Keratinocyte (primary cell): Measurements from ENCODE around the gene RASA3. TPM values are rescaled to one million over a fixed set of nuclear protein-coding genes. Genes with fewer than 3 reads are reported as not detected.

Source experiments
- DNase-seq: peaks from one replicate; pipeline ENCODE4 v3.0.0-alpha.2; 2011; ENCODE audit warnings: low read depth, missing footprints, low spot score
- FAIRE-seq: peaks from 2 replicates; lab custom pipeline; 2011; peaks lifted over from hg19 to GRCh38; lab: Jason Lieb, UNC
- H2AFZ ChIP-seq: 2 replicates; pipeline ENCODE4 v1.6.0; 2012; ENCODE audit warnings: low read length, control low read depth, inconsistent platforms; ENCODE audit not compliant: control insufficient read depth
- H3K27ac ChIP-seq: 2 replicates; pipeline ENCODE4 v1.5.1; 2011; ENCODE audit warnings: low read length; ENCODE audit not compliant: control insufficient read depth, insufficient read depth
- H3K27me3 ChIP-seq: 3 replicates; pipeline ENCODE4 v1.6.0; 2011; ENCODE audit warnings: low read length; ENCODE audit not compliant: control insufficient read depth, insufficient read depth; ENCODE audit errors: extremely low read depth
- H3K36me3 ChIP-seq, 2 experiments: 2 replicates in 1 of 2; 3 replicates in 1 of 2; pipeline ENCODE4 v1.5.1; 2011; ENCODE audit warnings: low read length in 2 of 2, mild to moderate bottlenecking in 1 of 2; ENCODE audit not compliant: control insufficient read depth in 2 of 2, insufficient read depth in 2 of 2; ENCODE audit errors: extremely low read depth in 1 of 2
- H3K4me1 ChIP-seq: 3 replicates; pipeline ENCODE4 v1.5.1; 2011; ENCODE audit warnings: low read length; ENCODE audit not compliant: control insufficient read depth, insufficient read depth; ENCODE audit errors: extremely low read depth
- H3K4me2 ChIP-seq: 3 replicates; pipeline ENCODE4 v1.6.0; 2011; ENCODE audit warnings: low read depth, low read length; ENCODE audit not compliant: control insufficient read depth, insufficient read depth; ENCODE audit errors: extremely low read depth
- H3K4me3 ChIP-seq, 3 experiments: fragments of 200-600 bp in 1 of 3; sonication (generic) in 1 of 3; 2 replicates in 2 of 3; 3 replicates in 1 of 3; pipeline ENCODE4 v1.5.1; 2011 to 2016; ENCODE audit warnings: low read length in 3 of 3, mild to moderate bottlenecking in 3 of 3, control low read depth in 2 of 3, inconsistent platforms in 1 of 3, low read depth in 1 of 3, mixed read lengths in 1 of 3, mixed run types in 1 of 3, moderate library complexity in 1 of 3; ENCODE audit not compliant: control insufficient read depth in 2 of 3, insufficient read depth in 2 of 3; ENCODE audit errors: extremely low read depth in 1 of 3
- H3K79me2 ChIP-seq: 2 replicates; pipeline ENCODE4 v1.6.0; 2012; ENCODE audit warnings: low read length; ENCODE audit not compliant: control insufficient read depth, insufficient read depth
- H3K9ac ChIP-seq: 3 replicates; pipeline ENCODE4 v1.6.0; 2011; ENCODE audit warnings: low read length; ENCODE audit not compliant: control insufficient read depth, insufficient read depth; ENCODE audit errors: extremely low read depth
- H3K9me1 ChIP-seq: 3 replicates; pipeline ENCODE4 v1.6.0; 2011; ENCODE audit warnings: low read length; ENCODE audit not compliant: control insufficient read depth, insufficient read depth; ENCODE audit errors: extremely low read depth
- H3K9me3 ChIP-seq: 2 replicates; pipeline ENCODE4 v1.5.1; 2012; ENCODE audit warnings: low read depth, low read length; ENCODE audit not compliant: control insufficient read depth
- H4K20me1 ChIP-seq: 3 replicates; pipeline ENCODE4 v1.6.0; 2011; ENCODE audit warnings: low read length; ENCODE audit not compliant: control insufficient read depth, insufficient read depth; ENCODE audit errors: extremely low read depth
- EZH2 ChIP-seq: IDR thresholded peaks from one replicate; pipeline ENCODE4 v1.6.1; 2012; ENCODE audit warnings: inconsistent platforms, mild to moderate bottlenecking, low read length, moderate library complexity
- dilution Hi-C: fragments of 300-500 bp; cut with MboI; formaldehyde crosslinking; loops from one replicate; pipeline ENCODE4 v1.7.0; 2020; ENCODE audit warnings: low sequenced_read_pairs; ENCODE audit not compliant: extremely low pct_ligation_motif_present
- polyA plus RNA-seq, 5 experiments: library from polyadenylated mRNA; depleted of rRNA in 3 of 5; stranded (reverse) in 3 of 5; stranded (forward) in 1 of 5; unstranded in 1 of 5; fragments of >200 nt; gene quantifications; 1 replicate in 1 of 5; 2 replicates in 3 of 5; 3 replicates in 1 of 5; pipeline versions ENCODE4 v1.2.1 to v1.2.3, GENCODE V29; 2011 to 2012; ENCODE audit warnings: missing spikeins in 2 of 5, low read depth in 1 of 5, low replicate concordance in 1 of 5
- TF ChIP-seq, protein P1 (sequence below), 3 experiments: IDR thresholded peaks in 1 of 3; conservative IDR thresholded peaks in 1 of 3; optimal IDR thresholded peaks in 1 of 3; 2 replicates in 2 of 3; 3 replicates in 1 of 3; pipeline versions ENCODE3 to v1.5.1; 2011; ENCODE audit warnings: low read length in 3 of 3, mild to moderate bottlenecking in 3 of 3, moderate library complexity in 2 of 3, control low read depth in 1 of 3, inconsistent platforms in 1 of 3; ENCODE audit not compliant: insufficient read depth in 2 of 3; ENCODE audit errors: extremely low read depth in 1 of 3

RASA3 gene
- polyA plus RNA-seq, 1 donor (not counting 4 experiments of a cell fraction or from before 2014, with no cell fraction given): 4.1 TPM

DNA sequence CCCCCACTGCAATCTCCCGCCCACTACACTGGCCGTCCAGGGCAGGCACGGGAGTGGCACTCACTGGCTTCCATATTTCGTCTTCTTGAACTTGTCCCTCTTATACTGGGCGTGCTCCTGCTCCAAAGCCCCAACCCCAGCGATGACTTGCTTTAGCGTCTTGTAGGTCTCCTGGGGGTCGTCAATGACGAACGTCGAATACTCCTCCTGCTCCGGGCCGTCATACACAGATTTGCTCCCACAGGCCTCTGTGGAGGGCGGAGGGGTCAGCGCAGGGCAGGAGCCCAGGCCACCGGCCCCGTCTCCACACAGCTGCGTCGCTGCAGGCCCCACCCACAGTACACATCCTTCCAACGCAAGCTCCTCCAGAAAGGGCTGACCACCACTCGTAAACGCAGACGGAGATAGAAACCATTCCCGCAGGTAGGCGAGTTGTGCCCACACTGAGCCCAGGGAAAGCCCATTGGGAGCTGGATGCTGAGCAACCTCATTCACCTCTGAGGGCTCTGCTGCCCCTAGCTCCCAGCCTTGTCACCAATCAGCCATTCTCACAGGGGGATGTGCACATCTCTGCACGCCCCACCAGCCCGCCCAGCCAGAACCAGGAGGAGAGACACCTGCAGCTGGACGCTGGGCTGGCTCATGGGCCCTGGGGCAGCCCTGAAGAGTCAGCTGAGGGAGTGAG lies 150.7 kb downstream of the RASA3 start:
- Histone ChIP-seq H3K36me3 (no peaks in the 10 kb centered on the region), H3K9me1 (no peaks in the 10 kb centered on the region), H3K4me1 (peaks cover 5% of the 10 kb centered on the region), H3K79me2 (no peaks in the 10 kb centered on the region), H3K27me3 (no peaks in the 10 kb centered on the region), H3K9me3 (no peaks in the 10 kb centered on the region), H2AFZ (no peak overlapping the region), H3K4me3 (no peak overlapping the region), H3K9ac (no peak overlapping the region), H3K4me2 (no peak overlapping the region), H4K20me1 (no peaks in the 10 kb centered on the region), H3K27ac (no peak overlapping the region)
- TF ChIP-seq, protein P1, sequence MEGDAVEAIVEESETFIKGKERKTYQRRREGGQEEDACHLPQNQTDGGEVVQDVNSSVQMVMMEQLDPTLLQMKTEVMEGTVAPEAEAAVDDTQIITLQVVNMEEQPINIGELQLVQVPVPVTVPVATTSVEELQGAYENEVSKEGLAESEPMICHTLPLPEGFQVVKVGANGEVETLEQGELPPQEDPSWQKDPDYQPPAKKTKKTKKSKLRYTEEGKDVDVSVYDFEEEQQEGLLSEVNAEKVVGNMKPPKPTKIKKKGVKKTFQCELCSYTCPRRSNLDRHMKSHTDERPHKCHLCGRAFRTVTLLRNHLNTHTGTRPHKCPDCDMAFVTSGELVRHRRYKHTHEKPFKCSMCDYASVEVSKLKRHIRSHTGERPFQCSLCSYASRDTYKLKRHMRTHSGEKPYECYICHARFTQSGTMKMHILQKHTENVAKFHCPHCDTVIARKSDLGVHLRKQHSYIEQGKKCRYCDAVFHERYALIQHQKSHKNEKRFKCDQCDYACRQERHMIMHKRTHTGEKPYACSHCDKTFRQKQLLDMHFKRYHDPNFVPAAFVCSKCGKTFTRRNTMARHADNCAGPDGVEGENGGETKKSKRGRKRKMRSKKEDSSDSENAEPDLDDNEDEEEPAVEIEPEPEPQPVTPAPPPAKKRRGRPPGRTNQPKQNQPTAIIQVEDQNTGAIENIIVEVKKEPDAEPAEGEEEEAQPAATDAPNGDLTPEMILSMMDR (optimal IDR thresholded peaks at IDR 0.05 in 1 of 3, IDR thresholded peaks at IDR 0.05 in 1 of 3, conservative IDR thresholded peaks at IDR 0.05 in 1 of 3; ENCODE audit: extremely low read depth in 1 of 3, insufficient read depth in 2 of 3, low read length in 3 of 3): no peak
- TF ChIP-seq EZH2: no peak
- dilution Hi-C loops: no loop called here
- FAIRE-seq (no peak), DNase-seq (no peak)

DNA sequence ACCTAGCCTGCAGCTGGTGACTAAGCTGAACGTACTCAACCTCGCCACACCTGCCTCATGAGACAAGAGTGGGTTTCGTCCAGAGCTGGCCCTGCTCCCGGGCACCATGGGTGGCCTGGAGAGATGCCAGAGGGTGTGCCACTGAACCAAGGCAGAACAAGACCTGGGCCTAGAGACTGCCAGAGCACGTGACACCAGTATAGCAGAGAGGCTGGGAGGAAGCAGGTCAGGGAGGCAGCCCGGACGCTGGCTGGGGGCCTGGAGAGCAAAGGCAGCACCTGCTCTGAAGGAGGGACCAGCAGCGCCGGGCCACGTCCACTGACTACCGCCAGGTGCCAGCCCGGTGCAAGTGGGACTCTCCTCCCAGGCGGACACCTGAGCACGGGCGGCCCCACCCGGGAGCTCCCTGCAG lies 151.2 kb downstream of the RASA3 start:
- peak; percentile 48 for FAIRE-seq
- Histone ChIP-seq H3K79me2 (no peaks in the 10 kb centered on the region), H3K4me1 (peaks cover 6% of the 10 kb centered on the region), H3K36me3 (no peaks in the 10 kb centered on the region), H3K9me1 (no peaks in the 10 kb centered on the region), H3K4me2 (no peak overlapping the region), H4K20me1 (no peaks in the 10 kb centered on the region), H3K27ac (no peak overlapping the region), H3K9me3 (no peaks in the 10 kb centered on the region), H2AFZ (no peak overlapping the region), H3K4me3 (no peak overlapping the region), H3K9ac (no peak overlapping the region), H3K27me3 (no peaks in the 10 kb centered on the region)
- dilution Hi-C loops: no loop called here
- no peak for TF ChIP-seq EZH2
- TF ChIP-seq, protein P1 (optimal IDR thresholded peaks at IDR 0.05 in 1 of 3, IDR thresholded peaks at IDR 0.05 in 1 of 3, conservative IDR thresholded peaks at IDR 0.05 in 1 of 3; ENCODE audit: extremely low read depth in 1 of 3, insufficient read depth in 2 of 3, low read length in 3 of 3): no peak
- DNase-seq: peak; percentile 66
